ENCODE data around the gene RBMXL3. TPM values are rescaled to one million over a fixed set of nuclear protein-coding genes. Genes with fewer than 3 reads are reported as not detected.

Gene RBMXL3
- total RNA-seq, 1 experiment from 2014 or later, result not detected

- TF ChIP-seq ZNF396 (CRISPR knock-in tag; IDR thresholded peaks at IDR 0.05; ENCODE audit: borderline replicate concordance), result no peak
- TF ChIP-seq USF2 (CRISPR knock-in tag; IDR thresholded peaks at IDR 0.05), result no peak
- no peak for TF ChIP-seq E2F1 (CRISPR knock-in tag; IDR thresholded peaks at IDR 0.05)
- TF ChIP-seq ARID4B (CRISPR knock-in tag; IDR thresholded peaks at IDR 0.05; ENCODE audit: borderline replicate concordance), result no peak
These were observed 47.4 kb downstream of the RBMXL3 start (continued) for GRCh38 chrX:115236560-115236959.

GRCh38 chrX:115237056-115237455 is 47.8 kb downstream of the RBMXL3 start:
- Mint-ChIP-seq H3K9me3 (peaks cover 4% of the 10 kb centered on the region; the same call in 1 of the 2 replicates), H3K4me1 (peaks cover 12% of the 10 kb centered on the region), H3K27ac (no peak overlapping the region), H3K27me3 (ENCODE audit: low read depth) (peaks cover 20% of the 10 kb centered on the region), H3K36me3 (no peaks in the 10 kb centered on the region), H3K4me3 (no peak overlapping the region)
- ChIA-PET CTCF (interaction anchor here (1.0 kb wide), 1 partner anchor 10 kb away, joined by 3 read pairs; no protein-coding TSS in a partner anchor), POLR2A (no interaction called here)
- DNase-seq (ENCODE audit: low spot score), result no peak
- TF ChIP-seq STAT6 (CRISPR knock-in tag; conservative IDR thresholded peaks at IDR 0.05; ENCODE audit: low read depth) (no peak), GABPB1 (CRISPR knock-in tag; IDR thresholded peaks at IDR 0.05) (no peak), GTF2I (CRISPR knock-in tag; conservative IDR thresholded peaks at IDR 0.05) (no peak), ZBTB21 (CRISPR knock-in tag; IDR thresholded peaks at IDR 0.05; ENCODE audit: borderline replicate concordance) (no peak)
- no peak for ATAC-seq

Other genes with a start within 250 kb of the RBMXL3 start
- gene IL13RA2, start 171.8 kb upstream of the RBMXL3 start, total RNA-seq (2021), result not detected in 3 replicates
- 3.5 to 3.8 TPM (median 3.5 TPM) in 3 replicates for gene LRCH2, start 44.7 kb downstream of the RBMXL3 start, total RNA-seq (2021)
- gene LUZP4, start 100.3 kb downstream of the RBMXL3 start, total RNA-seq (2021), result not detected in 3 replicates

Data from WTC11 (cell line).